GM18909 (cell line): ENCODE results near the gene PHF14.

Source experiments
- ATAC-seq: cut with Tn5 transposase; IDR thresholded peaks from one replicate; pipeline ENCODE4 v1.9.1; 2021; ENCODE audit warnings: mild to moderate bottlenecking; ENCODE audit not compliant: unreplicated experiment, poor library complexity

The PHF14 gene

DNA sequence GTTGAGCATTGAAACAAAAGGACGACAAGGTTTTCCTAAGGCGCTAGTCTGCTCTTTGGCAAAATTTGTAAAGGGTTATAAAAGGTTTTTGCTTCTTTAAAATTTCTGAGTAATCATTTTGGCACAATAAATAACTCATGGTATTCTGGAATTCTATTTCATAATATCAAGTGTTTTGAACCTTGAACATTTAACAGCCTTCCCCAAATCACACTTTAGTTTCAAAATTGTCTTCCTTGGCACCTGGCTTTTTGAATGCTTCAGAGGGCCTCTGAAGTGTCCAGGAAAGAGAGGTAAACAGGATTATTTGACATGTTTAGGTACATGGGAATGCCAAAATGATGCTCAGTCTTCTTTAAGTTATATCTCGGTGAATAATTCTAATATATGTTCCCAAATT is 220.8 kb downstream of the PHF14 start:
- no peak for ATAC-seq

GRCh38 chr7:11195502-11195901 is 221.8 kb downstream of the PHF14 start:
- no peak for ATAC-seq

DNA sequence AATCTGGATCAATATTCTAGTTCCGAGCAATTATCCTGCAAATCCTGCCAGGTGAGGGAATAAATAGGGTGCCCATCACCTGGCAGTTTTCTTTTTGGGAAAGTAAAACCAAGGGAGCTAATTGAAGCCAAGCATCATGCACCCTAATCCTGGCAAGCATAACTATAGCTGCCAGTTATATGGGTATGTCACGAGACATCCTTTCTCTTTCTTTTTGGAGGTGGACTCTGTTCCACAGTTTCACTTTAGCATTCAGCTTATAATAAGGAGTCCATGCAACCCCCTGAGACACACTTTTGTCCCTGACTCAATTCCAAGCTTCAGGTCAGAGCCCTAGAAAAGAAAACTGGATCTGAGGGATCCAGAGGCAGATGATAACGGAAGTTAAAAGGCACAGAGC is 222.5 kb downstream of the PHF14 start:
- no peak for ATAC-seq

- no peak for ATAC-seq
These were observed 229.6 kb downstream of the PHF14 start for GRCh38 chr7:11203224-11203623.

GRCh38 chr7:11203683-11204082 is 230.0 kb downstream of the PHF14 start:
- no peak for ATAC-seq

GRCh38 chr7:11206177-11206899 is 232.7 kb downstream of the PHF14 start:
- ATAC-seq: no peak

- no peak for ATAC-seq
These were observed 233.9 kb downstream of the PHF14 start for GRCh38 chr7:11207565-11207964.

DNA sequence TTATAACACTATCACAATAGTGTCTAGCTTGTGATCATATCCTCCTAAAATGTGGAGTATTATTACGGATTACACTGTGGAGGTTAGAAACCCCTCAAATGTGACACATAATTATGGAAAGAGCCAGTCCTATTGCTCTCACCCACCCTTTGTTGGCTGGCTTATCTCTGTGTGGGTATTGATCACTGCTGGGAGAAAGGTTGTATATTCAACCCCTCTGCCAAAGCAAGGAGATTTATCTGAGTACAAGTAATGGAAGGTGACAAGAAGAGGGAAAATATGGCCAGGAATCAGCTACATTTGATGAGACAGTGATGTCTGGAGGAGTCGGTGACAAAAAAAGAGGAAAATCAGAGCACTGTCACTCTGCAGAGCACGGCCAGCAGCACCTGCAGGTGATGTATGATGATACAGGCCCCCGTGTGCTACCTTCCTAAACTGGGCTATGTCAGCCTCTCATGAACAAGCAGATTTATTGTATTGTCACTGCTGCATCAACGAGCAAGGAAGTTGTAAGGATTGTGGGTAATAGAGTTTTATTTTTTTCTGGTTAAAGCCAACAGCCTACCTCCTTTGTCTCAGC is 235.3 kb downstream of the PHF14 start:
- no peak for ATAC-seq

DNA sequence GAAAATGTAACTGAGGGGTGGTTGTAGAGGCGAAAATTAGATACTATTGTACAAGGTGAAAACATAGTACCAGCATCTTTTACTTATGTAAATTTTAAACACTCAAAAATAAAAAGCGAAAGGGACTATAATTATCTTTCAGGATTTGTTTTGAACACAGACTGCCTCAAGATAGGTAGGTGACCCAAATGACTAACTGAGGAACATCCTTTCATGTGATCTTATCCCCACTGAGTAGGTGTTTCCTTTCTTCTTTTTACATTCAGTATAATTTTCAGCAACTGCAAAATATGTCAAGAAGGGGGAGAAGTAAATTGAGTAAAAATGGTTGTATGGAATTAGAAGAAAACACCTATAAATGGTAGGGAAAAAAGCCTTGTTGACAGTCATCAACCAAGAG is 236.7 kb downstream of the PHF14 start:
- ATAC-seq: no peak

GRCh38 chr7:11212080-11212711 is 238.5 kb downstream of the PHF14 start:
- peak; percentile 92 for ATAC-seq

GRCh38 chr7:11212816-11213215 is 239.1 kb downstream of the PHF14 start:
- ATAC-seq: no peak

GRCh38 chr7:11213266-11213665 is 239.6 kb downstream of the PHF14 start:
- no peak for ATAC-seq

GRCh38 chr7:11216276-11216675 is 242.6 kb downstream of the PHF14 start:
- ATAC-seq: no peak

DNA sequence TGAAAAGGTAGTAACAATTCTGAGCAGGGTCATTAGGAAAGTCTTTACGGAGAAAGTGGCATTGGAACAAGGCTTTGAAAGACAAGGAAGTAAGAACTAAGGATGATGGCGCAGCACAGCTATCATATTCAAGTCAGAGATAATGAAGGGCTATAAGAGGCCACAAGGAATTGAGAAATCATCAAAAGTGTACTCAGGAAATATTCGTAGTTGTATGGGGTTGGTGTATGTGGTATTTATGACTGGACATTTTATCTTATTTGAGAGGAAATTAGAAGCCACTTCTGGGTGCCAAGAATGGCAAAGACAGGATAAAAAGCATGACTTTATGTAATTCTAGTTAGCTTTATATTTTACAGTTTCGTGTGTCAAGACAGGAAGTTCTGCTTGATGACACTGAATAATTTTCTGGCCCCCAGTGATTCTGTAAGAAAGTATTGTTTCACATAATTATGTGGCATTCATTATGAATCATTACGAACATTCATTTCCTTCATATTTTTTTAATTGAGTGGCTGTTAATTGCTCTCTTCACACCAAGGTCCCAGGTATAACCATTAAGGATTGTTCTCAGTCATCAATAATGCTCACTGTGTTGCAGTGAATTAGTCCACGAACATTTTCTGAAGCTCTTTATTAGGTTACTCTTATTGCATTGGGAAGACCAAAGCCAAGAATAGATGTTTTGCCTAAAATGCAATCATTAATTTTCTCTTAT is 244.3 kb downstream of the PHF14 start:
- ATAC-seq: no peak
